IMR-90 (cell line): Measurements from ENCODE around the gene COMMD1. TPM values are rescaled to one million over a fixed set of nuclear protein-coding genes. Genes with fewer than 3 reads are reported as not detected.

ENCODE experiments used
- ATAC-seq: fragments of 200-7000 bp; cut with Tn5 transposase; 2 replicates; pipeline ENCODE4 v1.9.1; 2020; ENCODE audit warnings: low read depth, mild to moderate bottlenecking, moderate library complexity
- BruUV-seq: library from RNA; stranded (reverse); fragments of 400-500 nt; replicated peaks from 2 replicates; lab custom pipeline; 2021; lab: Mats Ljungman, UMichigan
- CTCF ChIA-PET: fragments of 300-600 bp; formaldehyde crosslinking; extraction: SDS; loops from one replicate; lab custom pipeline; 2021; ENCODE audit warnings: antibody characterized with exemption; lab: Yijun Ruan, JAX
- POLR2A ChIA-PET: fragments of 300-600 bp; sonication (Branson Sonifier 250); formaldehyde crosslinking; loops from one replicate; lab custom pipeline; 2022; ENCODE audit warnings: antibody characterized with exemption; ENCODE audit not compliant: unreplicated experiment; lab: Charles Lee
- DNase-seq: peaks from one replicate; pipeline ENCODE4 v3.0.0; 2013
- H2AFZ ChIP-seq: replicated peaks from 2 replicates; pipeline ENCODE3; 2013; ENCODE audit warnings: low read length, mild to moderate bottlenecking; ENCODE audit not compliant: poor library complexity
- H2AK5ac ChIP-seq: 2 replicates; pipeline ENCODE4 v1.6.1; 2013; ENCODE audit warnings: low read depth, low read length, inconsistent platforms
- H2AK9ac ChIP-seq: replicated peaks from 2 replicates; pipeline ENCODE3; 2013; ENCODE audit warnings: mild to moderate bottlenecking, low read depth, low read length, moderate library complexity; ENCODE audit not compliant: poor library complexity
- H2BK120ac ChIP-seq: 2 replicates; pipeline ENCODE4 v1.6.1; 2013; ENCODE audit warnings: low read depth, low read length, inconsistent platforms
- H2BK15ac ChIP-seq: 3 replicates; pipeline ENCODE4 v1.6.1; 2013; ENCODE audit warnings: low read depth, low read length, inconsistent platforms
- H2BK20ac ChIP-seq: 2 replicates; pipeline ENCODE4 v1.6.1; 2013; ENCODE audit warnings: low read depth, mild to moderate bottlenecking, inconsistent platforms, low read length, moderate library complexity
- H2BK5ac ChIP-seq: 2 replicates; pipeline ENCODE4 v1.6.1; 2013; ENCODE audit warnings: mild to moderate bottlenecking, low read depth, low read length, inconsistent platforms; ENCODE audit not compliant: poor library complexity, severe bottlenecking
- H3K14ac ChIP-seq: replicated peaks from 2 replicates; pipeline ENCODE4 v1.6.1; 2013; ENCODE audit warnings: low read depth, low read length, inconsistent platforms
- H3K18ac ChIP-seq: 2 replicates; pipeline ENCODE4 v1.6.1; 2013; ENCODE audit warnings: low read depth, low read length, control low read depth
- H3K23ac ChIP-seq: 2 replicates; pipeline ENCODE4 v1.6.1; 2013; ENCODE audit warnings: low read depth, low read length, inconsistent platforms
- H3K27ac ChIP-seq: 2 replicates; pipeline ENCODE4 v1.5.1; 2013; ENCODE audit warnings: mild to moderate bottlenecking, control low read depth, low read length; ENCODE audit not compliant: insufficient read depth
- H3K27me3 ChIP-seq: 2 replicates; pipeline ENCODE4 v1.6.1; 2013; ENCODE audit warnings: low read length; ENCODE audit not compliant: control insufficient read depth, insufficient read depth
- H3K36me3 ChIP-seq: 2 replicates; pipeline ENCODE4 v1.6.1; 2013; ENCODE audit warnings: low read length, mixed read lengths; ENCODE audit not compliant: control insufficient read depth, insufficient read depth
- H3K4ac ChIP-seq: 2 replicates; pipeline ENCODE4 v1.6.1; 2013; ENCODE audit warnings: low read depth, low read length, inconsistent platforms
- H3K4me1 ChIP-seq: 2 replicates; pipeline ENCODE4 v1.6.1; 2013; ENCODE audit warnings: low read length, mixed read lengths; ENCODE audit not compliant: control insufficient read depth, insufficient read depth
- H3K4me2 ChIP-seq: 2 replicates; pipeline ENCODE4 v1.6.1; 2013; ENCODE audit warnings: low read depth, mild to moderate bottlenecking, control low read depth, low read length, moderate library complexity
- H3K4me3 ChIP-seq: 2 replicates; pipeline ENCODE4 v1.5.1; 2013; ENCODE audit warnings: low read depth, mild to moderate bottlenecking, control low read depth, low read length, moderate library complexity; ENCODE audit not compliant: insufficient read depth
- H3K56ac ChIP-seq: 2 replicates; pipeline ENCODE4 v1.6.1; 2013; ENCODE audit warnings: low read length, inconsistent platforms; ENCODE audit not compliant: insufficient read depth; ENCODE audit errors: extremely low read depth
- H3K79me1 ChIP-seq, 2 experiments: 2 replicates each; pipeline ENCODE4 v1.6.1; 2013; ENCODE audit warnings: low read length in 2 of 2, inconsistent platforms in 1 of 2, low read depth in 1 of 2
- H3K9ac ChIP-seq: 2 replicates; pipeline ENCODE4 v1.6.1; 2013; ENCODE audit warnings: low read depth, low read length, control low read depth
- H3K9me1 ChIP-seq: 2 replicates; pipeline ENCODE4 v1.6.1; 2013; ENCODE audit warnings: low read length, inconsistent platforms; ENCODE audit not compliant: insufficient read depth
- H3K9me3 ChIP-seq: 2 replicates; pipeline ENCODE4 v1.6.1; 2013; ENCODE audit warnings: low read length; ENCODE audit not compliant: control insufficient read depth, insufficient read depth
- H4K20me1 ChIP-seq: 2 replicates; pipeline ENCODE4 v1.6.1; 2013; ENCODE audit warnings: low read length, inconsistent platforms; ENCODE audit not compliant: insufficient read depth
- H4K5ac ChIP-seq: 2 replicates; pipeline ENCODE4 v1.6.1; 2013; ENCODE audit warnings: mild to moderate bottlenecking, low read depth, low read length, control low read depth
- H4K8ac ChIP-seq, 2 experiments: 2 replicates each; pipeline ENCODE4 v1.6.1; 2013; ENCODE audit warnings: low read depth in 2 of 2, low read length in 2 of 2, control low read depth in 1 of 2, inconsistent platforms in 1 of 2
- H4K91ac ChIP-seq: 2 replicates; pipeline ENCODE4 v1.6.1; 2013; ENCODE audit warnings: low read depth, low read length, inconsistent platforms; ENCODE audit not compliant: insufficient read depth
- BHLHE40 ChIP-seq: fragments of 150-350 bp; IDR thresholded peaks from 2 replicates; pipeline ENCODE4 v1.6.1; 2016; ENCODE audit warnings: mild to moderate bottlenecking, low read depth, low read length
- CEBPB ChIP-seq: IDR thresholded peaks from 2 replicates; pipeline ENCODE4 v1.6.1; 2012; ENCODE audit warnings: low read depth, low read length, improper control_type of control experiment
- MAZ ChIP-seq: IDR thresholded peaks from 2 replicates; pipeline ENCODE4 v1.6.1; 2012; ENCODE audit warnings: low read depth, mild to moderate bottlenecking, low read length, improper control_type of control experiment, moderate library complexity, borderline replicate concordance
- MXI1 ChIP-seq: IDR thresholded peaks from 2 replicates; pipeline ENCODE4 v1.6.1; 2012; ENCODE audit warnings: low read depth, mild to moderate bottlenecking, low read length, moderate library complexity, borderline replicate concordance
- NFE2L2 ChIP-seq: fragments of 150-350 bp; IDR thresholded peaks from 2 replicates; pipeline ENCODE4 v1.6.1; 2016; ENCODE audit warnings: low read depth, mild to moderate bottlenecking, low read length
- RCOR1 ChIP-seq: IDR thresholded peaks from 2 replicates; pipeline ENCODE4 v1.6.1; 2012; ENCODE audit warnings: mild to moderate bottlenecking, low read length, improper control_type of control experiment; ENCODE audit not compliant: insufficient replicate concordance
- RFX5 ChIP-seq: IDR thresholded peaks from 2 replicates; pipeline ENCODE4 v1.8.0; 2012; ENCODE audit warnings: low read depth, mild to moderate bottlenecking, low read length, moderate library complexity
- WGBS, 2 experiments: methylation state at CpG; one replicate each; pipeline versions ENCODE4 v1.1.5 to v1.1.7; 2013; ENCODE audit warnings: missing lambda C conversion rate in 2 of 2; ENCODE audit not compliant: insufficient read length in 1 of 2; ENCODE audit errors: extremely low coverage in 2 of 2; 5-methylcytosine and 5-hydroxymethylcytosine counted together
- dilution Hi-C: fragments of 300-500 bp; cut with HindIII; formaldehyde crosslinking; loops from one replicate; pipeline ENCODE4 v1.14.3; 2018; ENCODE audit warnings: low sequenced_read_pairs; ENCODE audit not compliant: unreplicated experiment
- in situ Hi-C: fragments of 300-500 bp; cut with MboI; formaldehyde crosslinking; loops from 3 replicates; pipeline ENCODE4 v1.14.3; 2019; ENCODE audit warnings: low sequenced_read_pairs, inconsistent platforms, mixed read lengths
- intact Hi-C: fragments of 100-400 bp; cut with micrococcal nuclease; formaldehyde crosslinking; loops from 2 replicates; pipeline ENCODE4 v1.10.0; 2022
- polyA plus RNA-seq, 3 experiments: library from polyadenylated mRNA; depleted of rRNA; stranded (reverse); fragments of >200 nt; gene quantifications; 2 replicates each; pipeline ENCODE4 v1.2.3, GENCODE V29; 2012; ENCODE audit warnings: low replicate concordance in 1 of 3
- total RNA-seq: library from RNA; depleted of rRNA; stranded (reverse); fragments of >200 nt; gene quantifications from 2 replicates; pipeline ENCODE4 v1.2.3, GENCODE V29; 2012

Gene COMMD1
- total and polyA plus RNA-seq, 2 of the 4 experiments (the other 2 are of a cell fraction) = 42.8 to 60.4 TPM

- H3K18ac ChIP-seq = no peak overlapping the region
- DNase-seq (peak; percentile 4), ATAC-seq (no peak)
- H3K79me1 ChIP-seq = peaks cover 0 to 17% of the 10 kb centered on the region in 2 experiments; a peak in 2 of 4 replicates
- no peak overlapping the region for H2AFZ ChIP-seq
- intact Hi-C loops (no loop called here), in situ Hi-C loops (loop anchor here (25.0 kb wide), 1 partner anchor 767 kb away; no protein-coding TSS in a partner anchor), dilution Hi-C loops (no loop called here)
- 77% methylated on average over 4 of the region's 4 CpGs; no CpG with 5 or more reads in 1 of the 2 experiments for WGBS, 2 experiments
- H2BK20ac ChIP-seq = no peak overlapping the region
- H2AK5ac ChIP-seq = no peak overlapping the region
- H3K27ac ChIP-seq = no peak overlapping the region
- BruUV-seq = no TSS peak
- H3K4me2 ChIP-seq = no peak overlapping the region
- no peak overlapping the region for H4K91ac ChIP-seq
- no peaks in the 10 kb centered on the region for H3K36me3 ChIP-seq
- H3K9ac ChIP-seq = no peak overlapping the region
- TF ChIP-seq MAZ (no peak), RCOR1 (no peak), BHLHE40 (no peak), MXI1 (no peak), CEBPB (0 out of 2 replicates have a peak, but pooled peaks have one; percentile 4), RFX5 (no peak), NFE2L2 (no peak)
- no peak overlapping the region for H4K8ac ChIP-seq
- H3K4me1 ChIP-seq = no peaks in the 10 kb centered on the region
- H2BK120ac ChIP-seq = no peak overlapping the region
- no peak overlapping the region for H2AK9ac ChIP-seq
- H4K20me1 ChIP-seq = no peaks in the 10 kb centered on the region
- H3K9me1 ChIP-seq = no peaks in the 10 kb centered on the region
- no peak overlapping the region for H4K5ac ChIP-seq
- H3K23ac ChIP-seq = no peak overlapping the region
- no peak overlapping the region for H3K4ac ChIP-seq
- no peak overlapping the region for H3K56ac ChIP-seq
- no peak overlapping the region for H3K14ac ChIP-seq
- no peak overlapping the region for H3K4me3 ChIP-seq
- H2BK15ac ChIP-seq = no peak overlapping the region
- POLR2A ChIA-PET = no interaction called here
- no peaks in the 10 kb centered on the region for H3K27me3 ChIP-seq
- H3K9me3 ChIP-seq = no peaks in the 10 kb centered on the region
- no peak overlapping the region for H2BK5ac ChIP-seq
- CTCF ChIA-PET = interaction anchor here (0.7 to 1.0 kb wide), 2 partner anchors 302 to 406 kb away, joined by 3 read pairs; no protein-coding TSS in a partner anchor
Observed at GRCh38 chr2:61995065-61995464, 89.6 kb downstream of the COMMD1 start.
